SK-N-SH (cell line): ENCODE data around the gene PRR15L. TPM values are rescaled to one million over a fixed set of nuclear protein-coding genes. Genes with fewer than 3 reads are reported as not detected.

Experiments
- CTCF ChIA-PET: fragments of 300-600, 350-600 bp; formaldehyde crosslinking; extraction: SDS; loops from one replicate; lab custom pipeline; 2021; lab: Yijun Ruan, JAX
- POLR2A ChIA-PET: fragments of 350-600 bp; sonication (Branson Sonifier 250); formaldehyde crosslinking; extraction: SDS; loops from one replicate; lab custom pipeline; 2020; ENCODE audit warnings: antibody characterized with exemption, inconsistent platforms; lab: Yijun Ruan, JAX
- DNase-seq: peaks from one replicate; pipeline ENCODE4 v3.0.0; 2012
- H2AFZ ChIP-seq: fragments of 200-600 bp; sonication (generic); 2 replicates; pipeline ENCODE4 v1.8.1; 2016; ENCODE audit warnings: antibody characterized with exemption, mild to moderate bottlenecking, low read depth
- H3F3A ChIP-seq: fragments of 200-600 bp; sonication (generic); replicated peaks from 2 replicates; pipeline ENCODE3; 2016; ENCODE audit warnings: antibody characterized with exemption, mild to moderate bottlenecking; ENCODE audit not compliant: insufficient read depth
- H3K27ac ChIP-seq, 2 experiments: fragments of 200-500 bp in 1 of 2; fragments of 200-600 bp in 1 of 2; sonication (Bioruptor generic) in 1 of 2; sonication (generic), shearing (Covaris generic) in 1 of 2; 2 replicates each; pipeline versions ENCODE4 v1.5.1 to v1.6.1; 2014 to 2016; ENCODE audit warnings: low read depth in 2 of 2, inconsistent platforms in 1 of 2, low read length in 1 of 2, mild to moderate bottlenecking in 1 of 2, mixed read lengths in 1 of 2
- H3K27me3 ChIP-seq: fragments of 200-600 bp; sonication (generic), shearing (Covaris generic); 2 replicates; pipeline ENCODE4 v1.6.1; 2016; ENCODE audit warnings: mixed run types; ENCODE audit not compliant: insufficient read depth
- H3K36me3 ChIP-seq, 2 experiments: fragments of 200-500 bp in 1 of 2; fragments of 200-600 bp in 1 of 2; sonication (Bioruptor generic) in 1 of 2; sonication (generic) in 1 of 2; replicated peaks in 1 of 2; 2 replicates each; pipeline versions ENCODE3 to v1.5.1; 2014 to 2016; ENCODE audit warnings: low read length in 1 of 2, mild to moderate bottlenecking in 1 of 2; ENCODE audit not compliant: insufficient read depth in 2 of 2, control insufficient read depth in 1 of 2
- H3K4me1 ChIP-seq, 2 experiments: fragments of 200-500 bp in 1 of 2; fragments of 200-600 bp in 1 of 2; sonication (Bioruptor generic) in 1 of 2; sonication (generic), shearing (Covaris generic) in 1 of 2; 2 replicates each; pipeline versions ENCODE4 v1.5.1 to v1.6.1; 2014 to 2016; ENCODE audit warnings: low read depth in 1 of 2, low read length in 1 of 2, mixed run types in 1 of 2; ENCODE audit not compliant: insufficient read depth in 2 of 2, control insufficient read depth in 1 of 2
- H3K4me2 ChIP-seq: fragments of 200-600 bp; sonication (generic), shearing (Covaris generic); 2 replicates; pipeline ENCODE4 v1.6.1; 2017; ENCODE audit warnings: mixed run types
- H3K4me3 ChIP-seq, 2 experiments: fragments of 200-500 bp in 1 of 2; fragments of 200-600 bp in 1 of 2; sonication (Bioruptor generic) in 1 of 2; sonication (generic), shearing (Covaris generic) in 1 of 2; 2 replicates each; pipeline versions ENCODE4 v1.5.1 to v1.8.1; 2014 to 2016; ENCODE audit warnings: low read depth in 2 of 2, inconsistent platforms in 1 of 2, low read length in 1 of 2, mild to moderate bottlenecking in 1 of 2, mixed read lengths in 1 of 2, moderate library complexity in 1 of 2
- H3K79me2 ChIP-seq: fragments of 200-600 bp; sonication (generic); 2 replicates; pipeline ENCODE4 v1.8.1; 2017; ENCODE audit warnings: mild to moderate bottlenecking; ENCODE audit not compliant: insufficient read depth
- H3K9ac ChIP-seq: fragments of 200-600 bp; sonication (generic); 2 replicates; pipeline ENCODE4 v1.6.1; 2017; ENCODE audit warnings: mixed run types
- H3K9me2 ChIP-seq: fragments of 200-600 bp; sonication (generic); 2 replicates; pipeline ENCODE4 v1.6.1; 2017; ENCODE audit warnings: mixed run types
- H3K9me3 ChIP-seq: fragments of 200-600 bp; sonication (generic); 2 replicates; pipeline ENCODE4 v1.6.1; 2017; ENCODE audit warnings: mixed run types, mild to moderate bottlenecking, moderate library complexity
- H4K20me1 ChIP-seq: fragments of 200-600 bp; sonication (generic); 2 replicates; pipeline ENCODE4 v1.6.1; 2017; ENCODE audit warnings: mild to moderate bottlenecking, mixed run types; ENCODE audit not compliant: insufficient read depth
- CHD2 ChIP-seq: fragments of 150-350 bp; IDR thresholded peaks from 2 replicates; pipeline ENCODE4 v1.6.1; 2018; ENCODE audit warnings: low read length; ENCODE audit not compliant: partially characterized antibody
- ELF1 ChIP-seq: IDR thresholded peaks from 2 replicates; pipeline ENCODE4 v1.4.0; 2012
- EP300 ChIP-seq, 2 experiments: IDR thresholded peaks; 2 replicates each; pipeline versions ENCODE4 v1.4.0 to v1.6.1; 2012; ENCODE audit warnings: borderline replicate concordance in 1 of 2, low read depth in 1 of 2, low read length in 1 of 2
- EZH2phosphoT487 ChIP-seq: fragments of 200-600 bp; sonication (generic); IDR thresholded peaks from 2 replicates; pipeline ENCODE4 v1.6.1; 2017; ENCODE audit warnings: low read depth, mixed run types, mild to moderate bottlenecking, antibody characterized with exemption, moderate library complexity, borderline replicate concordance
- FOSL2 ChIP-seq: IDR thresholded peaks from 2 replicates; pipeline ENCODE4 v1.4.0; 2012; ENCODE audit warnings: low read depth, mild to moderate bottlenecking, moderate library complexity, borderline replicate concordance
- FOXM1 ChIP-seq: IDR thresholded peaks from 2 replicates; pipeline ENCODE4 v1.4.0; 2012; ENCODE audit warnings: low read depth, mild to moderate bottlenecking
- GABPA ChIP-seq: IDR thresholded peaks from 2 replicates; pipeline ENCODE4 v1.4.0; 2012; ENCODE audit warnings: low read depth, mild to moderate bottlenecking
- GATA2 ChIP-seq: sonication (generic); formaldehyde crosslinking; IDR thresholded peaks from 2 replicates; pipeline ENCODE4 v1.5.0; 2020; ENCODE audit warnings: mild to moderate bottlenecking, missing genetic modification reagents
- IRF3 ChIP-seq: fragments of 150-350 bp; IDR thresholded peaks from 2 replicates; pipeline ENCODE4 v1.6.1; 2016; ENCODE audit warnings: mild to moderate bottlenecking, low read depth, low read length
- JUND ChIP-seq: IDR thresholded peaks from 2 replicates; pipeline ENCODE4 v1.4.0; 2012
- MAX ChIP-seq: IDR thresholded peaks from 2 replicates; pipeline ENCODE4 v1.4.0; 2012; ENCODE audit warnings: low read depth
- NRF1 ChIP-seq: IDR thresholded peaks from 2 replicates; pipeline ENCODE4 v1.6.1; 2012; ENCODE audit warnings: low read depth, mild to moderate bottlenecking, low read length
- PBX3 ChIP-seq: IDR thresholded peaks from 2 replicates; pipeline ENCODE4; 2012
- POLR2AphosphoS5 ChIP-seq: IDR thresholded peaks from 2 replicates; pipeline ENCODE4 v1.6.1; 2012; ENCODE audit warnings: low read depth, low read length
- RCOR1 ChIP-seq: fragments of 150-350 bp; IDR thresholded peaks from 2 replicates; pipeline ENCODE4 v1.6.1; 2017; ENCODE audit warnings: antibody characterized with exemption, low read length
- RXRA ChIP-seq: IDR thresholded peaks from 2 replicates; pipeline ENCODE4 v1.4.0; 2012; ENCODE audit warnings: low read depth, mild to moderate bottlenecking, borderline replicate concordance
- SIN3A ChIP-seq: IDR thresholded peaks from 2 replicates; pipeline ENCODE4 v1.6.1; 2012; ENCODE audit warnings: low read depth, mild to moderate bottlenecking, low read length, moderate library complexity, borderline replicate concordance
- SMC3 ChIP-seq: IDR thresholded peaks from 2 replicates; pipeline ENCODE4 v1.6.1; 2012; ENCODE audit warnings: low read depth, low read length, improper control_type of control experiment
- TAF1 ChIP-seq: IDR thresholded peaks from 2 replicates; pipeline ENCODE4 v1.6.1; 2012; ENCODE audit warnings: low read depth, mild to moderate bottlenecking, low read length, moderate library complexity, borderline replicate concordance
- TCF12 ChIP-seq: IDR thresholded peaks from 2 replicates; pipeline ENCODE4 v1.4.0; 2012
- TEAD4 ChIP-seq: IDR thresholded peaks from 2 replicates; pipeline ENCODE4 v1.4.0; 2012; ENCODE audit warnings: mild to moderate bottlenecking, borderline replicate concordance; ENCODE audit not compliant: insufficient read depth
- USF2 ChIP-seq: fragments of 150-350 bp; IDR thresholded peaks from 2 replicates; pipeline ENCODE4 v1.6.1; 2017; ENCODE audit warnings: antibody characterized with exemption, low read length, low read depth, borderline replicate concordance
- YY1 ChIP-seq: IDR thresholded peaks from 2 replicates; pipeline ENCODE4 v1.4.0; 2012; ENCODE audit warnings: low read depth, mild to moderate bottlenecking
- ZBTB33 ChIP-seq: IDR thresholded peaks from 2 replicates; pipeline ENCODE4 v1.4.0; 2012; ENCODE audit warnings: low read depth, borderline replicate concordance
- WGBS: methylation state at CpG from one replicate; pipeline ENCODE4 v1.1.6; 2017; ENCODE audit warnings: low lambda C conversion rate; 5-methylcytosine and 5-hydroxymethylcytosine counted together
- polyA plus RNA-seq, 3 experiments: library from polyadenylated mRNA; depleted of rRNA; stranded (reverse); fragments of >200 nt; gene quantifications; 2 replicates each; pipeline ENCODE4 v1.2.3, GENCODE V29; 2012

PRR15L gene
- polyA plus RNA-seq, 1 of the 3 experiments (the other 2 are of a cell fraction): not detected

- peak overlapping the region; percentile 29 to 75; a peak in 3 of 4 replicates for H3K27ac ChIP-seq
- peaks cover 9% of the 10 kb centered on the region for H3F3A ChIP-seq
- ChIA-PET CTCF (interaction anchor here (0.6 to 41.6 kb wide), 46 partner anchors 7 to 1395 kb away, joined by 3 to 1216 read pairs (median 4); partner anchors contain the start of genes CDK5RAP3, NFE2L1, PNPO and PRR15L), POLR2A (interaction anchor here (0.8 to 2.1 kb wide), 5 partner anchors 8 to 108 kb away, joined by 3 to 11 read pairs (median 3); partner anchors contain the start of genes CDK5RAP3, PNPO and SCRN2)
- peaks cover 4 to 11% of the 10 kb centered on the region in 2 experiments; a peak in 3 of 4 replicates for H3K4me1 ChIP-seq
- no peaks in the 10 kb centered on the region for H3K79me2 ChIP-seq
- H2AFZ ChIP-seq: peak overlapping the region; percentile 92
- no peaks in the 10 kb centered on the region for H4K20me1 ChIP-seq
- H3K4me3 ChIP-seq: peak overlapping the region; percentile 28 to 29
- H3K9me2 ChIP-seq: no peaks in the 10 kb centered on the region
- 9% methylated on average over 22 of the region's 22 CpGs for WGBS
- H3K4me2 ChIP-seq: peak overlapping the region; percentile 74
- no peaks in the 10 kb centered on the region for H3K27me3 ChIP-seq
- H3K9ac ChIP-seq: peak overlapping the region; percentile 59
- H3K36me3 ChIP-seq: peaks cover 3 to 34% of the 10 kb centered on the region in 2 experiments
- no peaks in the 10 kb centered on the region for H3K9me3 ChIP-seq
- peak; percentile 90 for DNase-seq
- TF ChIP-seq SIN3A: 0 out of 2 replicates have a peak, but pooled peaks have one; percentile 6
- TF ChIP-seq CHD2: peak; percentile 60
- 0 out of 2 replicates have a peak, but pooled peaks have one; percentile 22 for TF ChIP-seq RCOR1
- no peak for TF ChIP-seq EP300 (IDR thresholded peaks at IDR 0.05; ENCODE audit: borderline replicate concordance in 1 of 2, low read depth in 1 of 2, low read length in 1 of 2)
- TF ChIP-seq TEAD4: no peak
- TF ChIP-seq ZBTB33: no peak
- 0 out of 2 replicates have a peak, but pooled peaks have one; percentile 32 for TF ChIP-seq MAX
- no peak for TF ChIP-seq IRF3
- no peak for TF ChIP-seq PBX3
- TF ChIP-seq YY1: no peak
- no peak for TF ChIP-seq EZH2phosphoT487
- TF ChIP-seq USF2: no peak
- TF ChIP-seq TAF1: no peak
- TF ChIP-seq FOSL2: no peak; the same call in 1 of the 2 replicates
- TF ChIP-seq RXRA: no peak
- no peak for TF ChIP-seq TCF12
- peak; percentile 91 for TF ChIP-seq SMC3
- no peak for TF ChIP-seq NRF1
- no peak for TF ChIP-seq GATA2 (CRISPR knock-in tag)
- TF ChIP-seq ELF1: peak; percentile 69
- TF ChIP-seq JUND: no peak
- no peak for TF ChIP-seq POLR2AphosphoS5
- TF ChIP-seq GABPA: 0 out of 2 replicates have a peak, but pooled peaks have one; percentile 24
- no peak for TF ChIP-seq FOXM1
Measured at GRCh38 chr17:47949197-47949759, 8.4 kb downstream of the PRR15L start.
